HepG2 (cell line): ENCODE data around the gene TRPC4AP. TPM values are rescaled to one million over a fixed set of nuclear protein-coding genes. Genes with fewer than 3 reads are reported as not detected.

ENCODE experiments used
- AKNA ChIP-seq: sonication (generic); formaldehyde crosslinking; IDR thresholded peaks from 2 replicates; pipeline ENCODE4 v1.4.0; 2020; ENCODE audit warnings: missing genetic modification reagents, borderline replicate concordance
- CBX5 ChIP-seq: sonication (generic); formaldehyde crosslinking; IDR thresholded peaks from 2 replicates; pipeline ENCODE4 v1.4.0; 2020; ENCODE audit warnings: missing genetic modification reagents, borderline replicate concordance
- DDIT3 ChIP-seq: sonication (generic); formaldehyde crosslinking; IDR thresholded peaks from 2 replicates; pipeline ENCODE4 v1.4.0; 2020; ENCODE audit warnings: mild to moderate bottlenecking, missing genetic modification reagents
- ESRRA ChIP-seq: sonication (generic); formaldehyde crosslinking; IDR thresholded peaks from 2 replicates; pipeline ENCODE4 v1.5.1; 2020; ENCODE audit warnings: mild to moderate bottlenecking, low read depth, missing genetic modification reagents
- FOXA3 ChIP-seq: IDR thresholded peaks from 2 replicates; pipeline ENCODE4 v1.6.1; 2016; ENCODE audit warnings: missing genetic modification reagents, missing compliant biosample characterization
- HMGA1 ChIP-seq: sonication (generic); formaldehyde crosslinking; conservative IDR thresholded peaks from 2 replicates; pipeline ENCODE4 v1.4.0; 2020; ENCODE audit warnings: missing genetic modification reagents
- IKZF1 ChIP-seq: fragments of 450-650 bp; IDR thresholded peaks from 2 replicates; pipeline ENCODE4 v1.7.1; 2016
- LCORL ChIP-seq, 2 experiments: fragments of 450-650 bp in 1 of 2; sonication (generic) in 1 of 2; formaldehyde crosslinking in 1 of 2; IDR thresholded peaks; 2 replicates each; pipeline versions ENCODE4 v1.5.0 to v1.6.1; 2017 to 2020; ENCODE audit warnings: antibody characterized with exemption in 1 of 2, missing genetic modification reagents in 1 of 2
- MEIS1 ChIP-seq: sonication (generic); formaldehyde crosslinking; IDR thresholded peaks from 2 replicates; pipeline ENCODE4 v1.9.0; 2021; ENCODE audit warnings: mild to moderate bottlenecking, missing genetic modification reagents, moderate library complexity, borderline replicate concordance
- MTA3 ChIP-seq: sonication (generic); formaldehyde crosslinking; IDR thresholded peaks from 2 replicates; pipeline ENCODE4 v1.4.0; 2020; ENCODE audit warnings: missing genetic modification reagents
- NFYB ChIP-seq: sonication (generic); formaldehyde crosslinking; IDR thresholded peaks from 2 replicates; pipeline ENCODE4 v1.4.0; 2020; ENCODE audit warnings: missing genetic modification reagents
- RARG ChIP-seq: sonication (generic); formaldehyde crosslinking; IDR thresholded peaks from 2 replicates; pipeline ENCODE4 v1.4.0; 2020; ENCODE audit warnings: low read depth, mild to moderate bottlenecking, missing genetic modification reagents
- SETDB1 ChIP-seq: sonication (generic); formaldehyde crosslinking; IDR thresholded peaks from 2 replicates; pipeline ENCODE4 v1.5.1; 2020; ENCODE audit warnings: missing genetic modification reagents, mild to moderate bottlenecking, borderline replicate concordance
- SMAD3 ChIP-seq: sonication (generic); formaldehyde crosslinking; IDR thresholded peaks from 2 replicates; pipeline ENCODE4 v1.4.0; 2020; ENCODE audit warnings: missing genetic modification reagents
- SMARCC2 ChIP-seq: fragments of 450-650 bp; IDR thresholded peaks from 2 replicates; pipeline ENCODE4 v1.6.1; 2017; ENCODE audit warnings: antibody characterized with exemption, mild to moderate bottlenecking
- THAP7 ChIP-seq: sonication (generic); formaldehyde crosslinking; IDR thresholded peaks from 2 replicates; pipeline ENCODE4 v1.8.1; 2023; ENCODE audit warnings: mild to moderate bottlenecking, missing genetic modification reagents
- ZC3H4 ChIP-seq: sonication (generic); formaldehyde crosslinking; IDR thresholded peaks from 2 replicates; pipeline ENCODE4 v1.4.0; 2020; ENCODE audit warnings: missing genetic modification reagents, borderline replicate concordance
- ZNF224 ChIP-seq: sonication (generic); formaldehyde crosslinking; IDR thresholded peaks from 2 replicates; pipeline ENCODE4 v1.5.0; 2020; ENCODE audit warnings: mild to moderate bottlenecking, missing genetic modification reagents
- ZNF276 ChIP-seq: sonication (generic); formaldehyde crosslinking; IDR thresholded peaks from 2 replicates; pipeline ENCODE4 v1.4.0; 2020; ENCODE audit warnings: mild to moderate bottlenecking, low read depth, missing genetic modification reagents
- ZNF567 ChIP-seq: sonication (generic); formaldehyde crosslinking; IDR thresholded peaks from 2 replicates; pipeline ENCODE4 v1.8.1; 2023; ENCODE audit warnings: mild to moderate bottlenecking, missing genetic modification reagents, borderline replicate concordance
- ZNF629 ChIP-seq: sonication (generic); formaldehyde crosslinking; conservative IDR thresholded peaks from 2 replicates; pipeline ENCODE4 v1.5.0; 2020; ENCODE audit warnings: missing genetic modification reagents
- ZNF772 ChIP-seq: sonication (generic); formaldehyde crosslinking; IDR thresholded peaks from 2 replicates; pipeline ENCODE4 v1.5.0; 2020; ENCODE audit warnings: mild to moderate bottlenecking, missing genetic modification reagents
- ZNF878 ChIP-seq: sonication (generic); formaldehyde crosslinking; IDR thresholded peaks from 2 replicates; pipeline ENCODE4 v1.8.1; 2023; ENCODE audit warnings: mild to moderate bottlenecking, missing genetic modification reagents, moderate library complexity
- polyA plus RNA-seq, 8 experiments: library from polyadenylated mRNA; depleted of rRNA in 3 of 8; stranded (reverse) in 7 of 8; unstranded in 1 of 8; fragments of >200 nt; fragmentation: Illumina TruSeq in 4 of 8; extraction: Trizol in 4 of 8; gene quantifications; 2 replicates each; pipeline versions ENCODE4 v1.2.1 to v1.2.3, GENCODE V29; 2011 to 2016; ENCODE audit warnings: low read depth in 4 of 8, missing spikeins in 1 of 8, mixed read lengths in 1 of 8; ENCODE audit not compliant: insufficient read depth in 1 of 8
- total RNA-seq, 5 experiments: library from RNA; depleted of rRNA; stranded (reverse); fragments of >200 nt; fragmentation: Illumina TruSeq; extraction: Trizol; gene quantifications; 2 replicates each; pipeline ENCODE4 v1.2.3, GENCODE V29; 2016; ENCODE audit warnings: low read depth in 1 of 5

The TRPC4AP gene
- total and polyA plus RNA-seq, 2 of the 13 experiments (the other 11 are each of a cell fraction or from before 2014, with no cell fraction given): 136 to 137 TPM

- TF ChIP-seq ZNF276 (CRISPR knock-in tag) (peak; percentile 93), NFYB (CRISPR knock-in tag) (peak; percentile 42), ZNF878 (CRISPR knock-in tag) (peak; percentile 95), AKNA (CRISPR knock-in tag) (peak; percentile 96; the same call in 1 of the 2 replicates), ZNF224 (CRISPR knock-in tag) (no peak; the same call in 1 of the 2 replicates), RARG (CRISPR knock-in tag) (no peak; the same call in 1 of the 2 replicates), DDIT3 (CRISPR knock-in tag) (no peak; the same call in 1 of the 2 replicates), ZNF629 (CRISPR knock-in tag) (peak; percentile 56; the same call in 1 of the 2 replicates), ZNF772 (CRISPR knock-in tag) (peak; percentile 99), SETDB1 (no peak), THAP7 (CRISPR knock-in tag) (peak; percentile 72; the same call in 1 of the 2 replicates), MTA3 (CRISPR knock-in tag) (no peak), LCORL (IDR thresholded peaks at IDR 0.05) (no peak; the same call in 1 of the 2 replicates), LCORL (CRISPR knock-in tag; IDR thresholded peaks at IDR 0.05) (peak; percentile 87), ZNF567 (CRISPR knock-in tag) (no peak; the same call in 1 of the 2 replicates), SMAD3 (CRISPR knock-in tag) (peak; percentile 92), HMGA1 (CRISPR knock-in tag) (no peak), MEIS1 (CRISPR knock-in tag) (peak; percentile 70), FOXA3 (CRISPR knock-in tag) (peak; percentile 63), SMARCC2 (no peak), ESRRA (CRISPR knock-in tag) (peak; percentile 76; the same call in 1 of the 2 replicates), IKZF1 (no peak), CBX5 (CRISPR knock-in tag) (peak; percentile 65; the same call in 1 of the 2 replicates), ZC3H4 (peak; percentile 66; the same call in 1 of the 2 replicates)
Measured at GRCh38 chr20:35092524-35093266, at the start of gene TRPC4AP (continued).
